ENCODE data around the gene TAF4.
"Not testable (repeated sequence)": the region's sequence is repeated elsewhere in the genome, so short reads cannot be mapped to it uniquely, and the experiment has no call there.

TAF4 gene, protein sequence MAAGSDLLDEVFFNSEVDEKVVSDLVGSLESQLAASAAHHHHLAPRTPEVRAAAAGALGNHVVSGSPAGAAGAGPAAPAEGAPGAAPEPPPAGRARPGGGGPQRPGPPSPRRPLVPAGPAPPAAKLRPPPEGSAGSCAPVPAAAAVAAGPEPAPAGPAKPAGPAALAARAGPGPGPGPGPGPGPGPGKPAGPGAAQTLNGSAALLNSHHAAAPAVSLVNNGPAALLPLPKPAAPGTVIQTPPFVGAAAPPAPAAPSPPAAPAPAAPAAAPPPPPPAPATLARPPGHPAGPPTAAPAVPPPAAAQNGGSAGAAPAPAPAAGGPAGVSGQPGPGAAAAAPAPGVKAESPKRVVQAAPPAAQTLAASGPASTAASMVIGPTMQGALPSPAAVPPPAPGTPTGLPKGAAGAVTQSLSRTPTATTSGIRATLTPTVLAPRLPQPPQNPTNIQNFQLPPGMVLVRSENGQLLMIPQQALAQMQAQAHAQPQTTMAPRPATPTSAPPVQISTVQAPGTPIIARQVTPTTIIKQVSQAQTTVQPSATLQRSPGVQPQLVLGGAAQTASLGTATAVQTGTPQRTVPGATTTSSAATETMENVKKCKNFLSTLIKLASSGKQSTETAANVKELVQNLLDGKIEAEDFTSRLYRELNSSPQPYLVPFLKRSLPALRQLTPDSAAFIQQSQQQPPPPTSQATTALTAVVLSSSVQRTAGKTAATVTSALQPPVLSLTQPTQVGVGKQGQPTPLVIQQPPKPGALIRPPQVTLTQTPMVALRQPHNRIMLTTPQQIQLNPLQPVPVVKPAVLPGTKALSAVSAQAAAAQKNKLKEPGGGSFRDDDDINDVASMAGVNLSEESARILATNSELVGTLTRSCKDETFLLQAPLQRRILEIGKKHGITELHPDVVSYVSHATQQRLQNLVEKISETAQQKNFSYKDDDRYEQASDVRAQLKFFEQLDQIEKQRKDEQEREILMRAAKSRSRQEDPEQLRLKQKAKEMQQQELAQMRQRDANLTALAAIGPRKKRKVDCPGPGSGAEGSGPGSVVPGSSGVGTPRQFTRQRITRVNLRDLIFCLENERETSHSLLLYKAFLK

GRCh38 chr20:62065674-62066338 is at the start of gene TAF4:
TSS of gene TAF4 (minus strand) at chr20:62065881. CDS start at chr20:62065810, 71 bp downstream.
- DNase-seq, result peak; percentile 80

DNA sequence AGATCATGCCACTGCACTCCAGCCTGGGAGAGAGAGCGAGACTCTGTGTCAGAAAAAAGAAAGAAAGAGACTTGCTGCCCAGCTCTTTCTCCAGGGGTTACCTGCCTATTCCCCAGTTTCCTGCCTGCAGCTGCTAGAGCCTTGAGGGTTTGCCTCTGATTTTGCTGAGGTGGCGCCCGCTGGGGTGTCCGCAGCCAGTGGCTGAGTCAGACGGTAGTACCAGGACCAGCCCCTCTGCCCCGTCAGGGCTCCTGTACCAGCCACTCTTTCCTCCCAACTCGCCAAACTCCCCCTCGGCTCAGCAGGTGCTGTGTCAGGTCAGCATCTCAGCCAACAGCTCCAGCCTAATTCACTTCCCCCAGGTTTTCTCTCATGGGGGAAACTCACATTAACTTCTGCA is 49.2 kb upstream of the TAF4 start:
- DNase-seq, result no peak

DNA sequence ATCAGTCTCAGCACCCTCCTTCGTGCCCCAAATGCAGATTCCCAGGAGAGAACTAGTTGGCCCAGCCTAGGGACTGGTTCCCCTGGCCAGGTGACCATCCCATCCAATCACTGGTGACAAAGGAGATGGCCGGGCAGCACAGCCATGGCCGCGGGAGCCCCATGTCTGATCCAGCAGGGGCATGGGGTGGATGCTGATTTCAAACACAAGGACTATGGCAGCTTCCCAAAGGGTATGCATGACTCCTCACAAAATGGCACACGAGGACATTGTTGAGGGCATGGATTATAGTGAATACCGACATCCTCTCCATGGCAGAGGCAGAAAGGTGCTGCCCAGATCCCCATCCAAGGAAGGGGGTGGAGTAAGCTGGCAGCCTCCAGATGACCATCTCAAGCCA is 46.7 kb upstream of the TAF4 start:
- no peak for DNase-seq

- DNase-seq, result no peak
Measured at GRCh38 chr20:62111148-62111547, 45.5 kb upstream of the TAF4 start.

DNA sequence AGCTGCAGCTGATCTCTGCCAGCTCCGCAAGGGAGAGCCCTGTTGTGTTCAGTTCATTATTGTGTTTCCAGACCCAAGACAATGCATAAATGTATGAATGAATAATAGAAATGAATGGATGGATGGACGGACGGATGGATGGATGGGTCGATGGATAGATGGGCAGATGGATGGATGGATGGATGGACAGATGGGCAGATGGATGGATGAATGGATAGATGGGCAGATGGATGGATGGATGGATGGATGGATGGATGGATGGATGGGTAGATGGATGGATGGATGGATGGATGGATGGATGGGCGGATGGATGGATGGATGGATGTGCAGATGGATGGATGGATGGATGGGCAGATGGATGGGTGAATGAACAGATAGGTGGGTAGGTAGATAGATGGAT is 39.9 kb upstream of the TAF4 start:
- DNase-seq, result no peak

DNA sequence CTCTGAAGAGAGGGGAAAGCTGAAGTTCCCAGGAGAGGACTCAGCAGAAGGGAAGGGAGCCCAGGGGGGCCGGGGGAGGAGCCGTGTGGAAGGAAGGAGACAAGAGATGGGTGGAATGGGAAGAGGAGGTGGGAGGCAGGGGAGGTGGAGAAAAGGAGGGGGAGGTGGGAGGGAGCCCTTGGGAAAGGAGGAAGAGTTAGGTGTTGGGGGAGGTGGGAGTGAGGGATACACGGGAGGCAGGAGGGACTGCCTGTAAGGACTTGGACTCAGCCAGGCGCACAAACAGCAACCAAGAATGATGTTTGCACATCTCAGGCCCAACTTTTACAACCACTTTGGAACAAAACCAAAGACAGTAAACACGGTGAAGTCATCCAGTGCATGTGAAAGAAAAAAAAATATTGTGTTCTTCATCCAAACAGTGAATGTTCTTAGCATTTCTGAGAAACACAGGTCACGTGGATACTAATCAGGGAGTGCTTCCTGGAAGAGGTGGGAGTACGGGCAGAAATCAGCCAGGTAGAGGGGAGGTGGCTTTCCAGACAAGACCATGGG is 39.2 kb upstream of the TAF4 start:
- DNase-seq, result no peak

GRCh38 chr20:62104234-62104789 is 38.6 kb upstream of the TAF4 start:
- DNase-seq, result no peak

DNA sequence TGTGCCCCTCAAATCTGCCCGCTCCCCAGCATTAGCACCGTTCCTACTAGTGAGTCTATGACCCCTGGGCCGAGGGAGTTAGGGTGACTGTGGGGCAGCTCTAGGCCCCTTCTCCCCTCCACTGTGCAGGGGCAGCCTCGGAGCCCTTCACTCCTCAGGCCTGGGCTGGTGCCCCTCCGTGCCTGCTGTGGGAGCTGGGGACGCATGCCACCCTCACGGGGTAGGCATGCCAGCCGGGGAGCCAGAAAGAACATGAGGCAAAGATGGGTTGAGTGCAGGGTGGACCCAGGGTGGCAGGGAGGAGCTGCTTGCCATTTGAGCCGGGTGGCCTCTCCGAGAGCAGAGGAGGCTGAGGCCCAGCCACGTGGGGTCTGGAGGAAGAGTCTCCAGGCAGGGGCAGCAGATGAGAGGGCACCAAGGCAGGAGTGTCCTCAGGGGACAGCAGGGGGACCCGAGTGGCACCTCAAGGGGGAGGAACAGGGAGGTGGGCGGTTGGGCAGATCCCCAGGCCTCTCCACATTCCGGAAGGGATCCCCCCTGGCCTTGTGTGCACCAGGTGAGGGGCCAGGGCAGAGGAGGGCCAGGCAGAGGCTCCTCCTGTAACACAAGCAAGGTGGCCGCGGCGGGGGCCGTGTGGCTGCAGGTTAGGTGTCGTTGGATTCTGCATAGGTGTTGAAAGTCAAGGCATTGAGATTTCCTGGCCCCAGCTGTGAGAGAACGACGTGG is 38.0 kb upstream of the TAF4 start:
- DNase-seq, result no peak

DNA sequence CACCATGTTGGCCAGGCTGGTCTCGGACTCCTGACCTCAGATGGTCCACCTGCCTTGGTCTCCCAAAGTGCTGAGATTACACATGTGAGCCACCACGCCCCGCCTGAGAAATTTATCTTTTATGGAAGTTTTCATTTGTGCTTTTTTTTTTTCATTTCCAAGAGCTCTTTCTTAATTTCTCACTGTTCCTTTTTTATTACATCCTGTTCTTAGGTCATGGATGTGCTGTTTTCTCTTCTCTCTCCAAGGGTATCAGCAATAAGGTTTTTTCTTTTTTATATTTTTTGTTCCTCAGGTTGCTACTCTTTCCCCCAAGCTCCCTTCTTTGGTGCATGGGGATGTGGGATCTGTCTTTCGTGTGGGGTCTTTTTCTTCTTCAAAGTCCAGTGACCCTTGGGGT is 35.4 kb upstream of the TAF4 start:
- no peak for DNase-seq

GRCh38 chr20:62097881-62098407 is 32.3 kb upstream of the TAF4 start:
- no peak for DNase-seq

DNA sequence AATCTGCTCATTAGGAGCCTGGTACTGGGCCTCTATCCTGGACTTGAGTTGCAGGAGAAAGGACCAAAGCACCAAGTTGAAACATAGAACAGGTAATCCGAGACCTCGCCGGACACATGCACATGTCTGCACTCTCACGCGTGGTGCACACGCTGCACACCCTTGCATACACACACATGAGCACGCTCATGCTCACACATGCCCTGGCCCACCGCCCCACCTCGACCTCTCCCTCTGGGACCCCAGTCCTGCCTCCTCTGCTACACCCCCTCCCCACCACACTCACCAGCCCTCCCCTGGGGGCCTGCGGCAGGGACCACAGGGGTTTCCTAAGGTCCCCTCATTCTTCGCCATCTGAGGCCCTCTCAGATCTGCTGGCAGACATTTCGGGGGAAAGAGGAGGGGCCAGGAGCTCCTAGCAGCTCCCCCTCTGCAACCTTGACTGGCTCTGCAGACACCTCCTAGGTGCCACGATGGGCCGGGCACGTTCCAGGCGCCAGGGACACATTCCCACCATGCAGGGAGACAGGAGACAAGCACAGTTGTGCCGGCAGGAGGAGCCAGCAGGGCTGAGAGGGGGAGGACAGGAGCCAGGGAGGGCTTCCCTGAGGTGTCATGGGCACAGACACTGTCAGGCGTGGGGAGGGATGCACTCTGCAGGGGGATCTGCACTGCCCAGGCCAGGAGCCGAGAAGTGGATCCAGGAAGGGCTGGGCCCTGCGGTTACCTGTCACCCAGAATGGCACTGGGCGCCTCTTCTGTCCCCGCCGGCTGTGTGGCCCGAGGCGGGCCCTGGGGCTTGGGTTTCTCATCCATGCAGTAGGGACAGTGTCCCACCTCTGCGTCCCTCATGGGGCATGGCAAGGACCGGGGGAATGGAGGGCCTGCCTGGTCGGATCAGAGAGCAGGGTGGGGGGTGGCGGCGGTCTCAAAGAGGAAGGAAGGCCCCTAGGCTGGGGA is 31.0 kb upstream of the TAF4 start:
- no peak for DNase-seq

GRCh38 chr20:62089393-62089792 is 23.7 kb upstream of the TAF4 start:
- DNase-seq, result no peak

GRCh38 chr20:62088258-62089127 is 22.8 kb upstream of the TAF4 start:
- no peak for DNase-seq

DNA sequence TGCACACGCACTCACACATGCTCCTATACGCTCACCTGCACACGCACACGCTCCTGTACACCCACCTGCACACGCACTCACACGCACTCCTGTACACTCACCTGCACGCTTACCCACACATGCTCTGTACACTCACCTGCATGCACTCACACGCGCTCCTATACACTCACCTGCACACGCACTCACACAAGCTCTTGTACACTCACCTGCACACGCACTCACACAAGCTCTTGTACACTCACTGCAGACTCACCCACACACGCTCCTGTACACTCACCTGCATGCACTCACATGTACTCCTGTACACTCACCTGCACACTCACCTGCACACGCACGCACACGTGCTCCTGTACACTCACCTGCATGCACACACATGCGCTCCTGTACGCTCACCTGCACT is 22.0 kb upstream of the TAF4 start:
- DNase-seq, result no peak

GRCh38 chr20:62087227-62087626 is 21.5 kb upstream of the TAF4 start:
- DNase-seq, result no peak

- no peak for DNase-seq
Measured at GRCh38 chr20:62085206-62085605, 19.5 kb upstream of the TAF4 start.

GRCh38 chr20:62084224-62084623 is 18.5 kb upstream of the TAF4 start:
- DNase-seq, result not testable (repeated sequence)

- DNase-seq, result no peak
Measured at GRCh38 chr20:62083312-62083711, 17.6 kb upstream of the TAF4 start.
